ENCODE results near the gene IARS2.
A peak's percentile ranks its signal among the peaks of the same experiment; 100 is the strongest.

The IARS2 gene

GRCh38 chr1:220094016-220094911 lies at the start of gene IARS2:
TSS of gene IARS2 (plus strand) at chr1:220094132. CDS start at chr1:220094217, 85 bp downstream.
- no peak for TF ChIP-seq CTCF (conservative IDR thresholded peaks at IDR 0.05)
- TF ChIP-seq ZFX (IDR thresholded peaks at IDR 0.05) = peak; percentile 95
- peak within 1 kb of the TSS; percentile 94 for H3K27ac ChIP-seq

- peak overlapping the region; percentile 44 for H3K27ac ChIP-seq
- TF ChIP-seq ZFX (IDR thresholded peaks at IDR 0.05) (no peak), CTCF (conservative IDR thresholded peaks at IDR 0.05) (no peak)
These were observed 49.1 kb upstream of the IARS2 start for GRCh38 chr1:220044678-220045355.

- H3K27ac ChIP-seq = peak overlapping the region; percentile 94
These were observed 48.4 kb upstream of the IARS2 start for GRCh38 chr1:220045356-220046051.

GRCh38 chr1:220046052-220046930 lies 47.6 kb upstream of the IARS2 start, which contains the start of gene EPRS1:
TSS of gene EPRS1 (minus strand) at chr1:220046505. CDS start at chr1:220046388, 117 bp downstream.
- no peak for TF ChIP-seq ZFX (IDR thresholded peaks at IDR 0.05)
- peak; percentile 81 for TF ChIP-seq CTCF (conservative IDR thresholded peaks at IDR 0.05)
- peak within 1 kb of the TSS; percentile 94 for H3K27ac ChIP-seq

More at GRCh38 chr1:220045356-220046051, 48.4 kb upstream of the IARS2 start:
- no peak for TF ChIP-seq ZFX (IDR thresholded peaks at IDR 0.05)

GRCh38 chr1:220056374-220056773 lies 37.6 kb upstream of the IARS2 start:
- H3K27ac ChIP-seq = no peak overlapping the region
- TF ChIP-seq CTCF (conservative IDR thresholded peaks at IDR 0.05) = no peak
- no peak for TF ChIP-seq ZFX (IDR thresholded peaks at IDR 0.05)

- TF ChIP-seq ZFX (IDR thresholded peaks at IDR 0.05) (no peak), CTCF (conservative IDR thresholded peaks at IDR 0.05) (no peak)
These were observed 33.1 kb upstream of the IARS2 start for GRCh38 chr1:220060876-220061275.

GRCh38 chr1:220062629-220063028 lies 31.3 kb upstream of the IARS2 start:
- H3K27ac ChIP-seq = no peak overlapping the region
- TF ChIP-seq CTCF (conservative IDR thresholded peaks at IDR 0.05) (no peak), ZFX (IDR thresholded peaks at IDR 0.05) (no peak)

More at GRCh38 chr1:220060876-220061275, 33.1 kb upstream of the IARS2 start:
- no peak overlapping the region for H3K27ac ChIP-seq

Data from C4-2B (cell line).